ENCODE data around the gene TRIM77. TPM values are rescaled to one million over a fixed set of nuclear protein-coding genes. Genes with fewer than 3 reads are reported as not detected.
"Not testable (repeated sequence)": the region's sequence is repeated elsewhere in the genome, so short reads cannot be mapped to it uniquely, and the experiment has no call there.

The TRIM77 gene
- not detected in 2 replicates for total RNA-seq

- intact Hi-C loops (cut with micrococcal nuclease); H3K27me3 Mint-ChIP-seq; H3K4me1 Mint-ChIP-seq; H3K4me3 Mint-ChIP-seq; H3K36me3 Mint-ChIP-seq (ENCODE audit: low read depth); H3K27ac Mint-ChIP-seq; DNase-seq; H3K9me3 Mint-ChIP-seq: not testable (repeated sequence)
Observed at GRCh38 chr11:89709999-89710398, at the start of gene TRIM77. Gene TRIM77, plus strand, starts transcription at chr11:89710299. Its CDS starts 0 bp downstream, at chr11:89710299.

GRCh38 chr11:89667001-89667400 is 43.1 kb upstream of the TRIM77 start:
- DNase-seq, result no peak
- H3K27me3 Mint-ChIP-seq, result no peaks in the 10 kb centered on the region
- no peak overlapping the region for H3K27ac Mint-ChIP-seq
- H3K36me3 Mint-ChIP-seq (ENCODE audit: low read depth), result no peaks in the 10 kb centered on the region
- intact Hi-C loops (cut with micrococcal nuclease), result no loop called here
- H3K4me1 Mint-ChIP-seq, result no peaks in the 10 kb centered on the region
- H3K9me3 Mint-ChIP-seq, result no peaks in the 10 kb centered on the region
- H3K4me3 Mint-ChIP-seq, result no peak overlapping the region

GRCh38 chr11:89668158-89668557 is 41.9 kb upstream of the TRIM77 start:
- H3K36me3 Mint-ChIP-seq (ENCODE audit: low read depth); H3K9me3 Mint-ChIP-seq; H3K27ac Mint-ChIP-seq; H3K4me3 Mint-ChIP-seq; H3K27me3 Mint-ChIP-seq; H3K4me1 Mint-ChIP-seq; DNase-seq; intact Hi-C loops (cut with micrococcal nuclease): not testable (repeated sequence)

- H3K4me3 Mint-ChIP-seq; H3K27me3 Mint-ChIP-seq; H3K27ac Mint-ChIP-seq; intact Hi-C loops (cut with micrococcal nuclease); H3K4me1 Mint-ChIP-seq; H3K36me3 Mint-ChIP-seq (ENCODE audit: low read depth); DNase-seq; H3K9me3 Mint-ChIP-seq: not testable (repeated sequence)
Observed at GRCh38 chr11:89669586-89669985, 40.5 kb upstream of the TRIM77 start.

- H3K27ac Mint-ChIP-seq; H3K4me1 Mint-ChIP-seq; DNase-seq; H3K9me3 Mint-ChIP-seq; H3K4me3 Mint-ChIP-seq; intact Hi-C loops (cut with micrococcal nuclease); H3K36me3 Mint-ChIP-seq (ENCODE audit: low read depth); H3K27me3 Mint-ChIP-seq: not testable (repeated sequence)
Observed at GRCh38 chr11:89669993-89670669, 40.0 kb upstream of the TRIM77 start.

GRCh38 chr11:89672547-89672946 is 37.6 kb upstream of the TRIM77 start:
- DNase-seq; H3K9me3 Mint-ChIP-seq; H3K4me3 Mint-ChIP-seq; H3K4me1 Mint-ChIP-seq; H3K27me3 Mint-ChIP-seq; H3K27ac Mint-ChIP-seq; H3K36me3 Mint-ChIP-seq (ENCODE audit: low read depth); intact Hi-C loops (cut with micrococcal nuclease): not testable (repeated sequence)

GRCh38 chr11:89673380-89673779 is 36.7 kb upstream of the TRIM77 start:
- H3K27me3 Mint-ChIP-seq; intact Hi-C loops (cut with micrococcal nuclease); DNase-seq; H3K4me1 Mint-ChIP-seq; H3K4me3 Mint-ChIP-seq; H3K27ac Mint-ChIP-seq; H3K36me3 Mint-ChIP-seq (ENCODE audit: low read depth); H3K9me3 Mint-ChIP-seq: not testable (repeated sequence)

- H3K36me3 Mint-ChIP-seq (ENCODE audit: low read depth); H3K27ac Mint-ChIP-seq; intact Hi-C loops (cut with micrococcal nuclease); DNase-seq; H3K4me3 Mint-ChIP-seq; H3K4me1 Mint-ChIP-seq; H3K9me3 Mint-ChIP-seq; H3K27me3 Mint-ChIP-seq: not testable (repeated sequence)
Observed at GRCh38 chr11:89675383-89675782, 34.7 kb upstream of the TRIM77 start.

GRCh38 chr11:89675948-89676347 is 34.2 kb upstream of the TRIM77 start:
- H3K4me3 Mint-ChIP-seq; intact Hi-C loops (cut with micrococcal nuclease); H3K27ac Mint-ChIP-seq; H3K9me3 Mint-ChIP-seq; DNase-seq; H3K36me3 Mint-ChIP-seq (ENCODE audit: low read depth); H3K4me1 Mint-ChIP-seq; H3K27me3 Mint-ChIP-seq: not testable (repeated sequence)

- H3K4me1 Mint-ChIP-seq; intact Hi-C loops (cut with micrococcal nuclease); DNase-seq; H3K27ac Mint-ChIP-seq; H3K9me3 Mint-ChIP-seq; H3K36me3 Mint-ChIP-seq (ENCODE audit: low read depth); H3K27me3 Mint-ChIP-seq; H3K4me3 Mint-ChIP-seq: not testable (repeated sequence)
Observed at GRCh38 chr11:89707080-89707479, 3.0 kb upstream of the TRIM77 start.

GRCh38 chr11:89724866-89725498 is 14.9 kb downstream of the TRIM77 start:
- H3K4me1 Mint-ChIP-seq; H3K9me3 Mint-ChIP-seq; H3K27ac Mint-ChIP-seq; DNase-seq; H3K27me3 Mint-ChIP-seq; H3K36me3 Mint-ChIP-seq (ENCODE audit: low read depth); H3K4me3 Mint-ChIP-seq; intact Hi-C loops (cut with micrococcal nuclease): not testable (repeated sequence)

GRCh38 chr11:89730215-89730614 is 20.1 kb downstream of the TRIM77 start:
- H3K9me3 Mint-ChIP-seq; intact Hi-C loops (cut with micrococcal nuclease); H3K36me3 Mint-ChIP-seq (ENCODE audit: low read depth); H3K27ac Mint-ChIP-seq; H3K27me3 Mint-ChIP-seq; H3K4me1 Mint-ChIP-seq; DNase-seq; H3K4me3 Mint-ChIP-seq: not testable (repeated sequence)

GRCh38 chr11:89736566-89736965 is 26.5 kb downstream of the TRIM77 start:
- Mint-ChIP-seq H3K9me3 (no peaks in the 10 kb centered on the region), H3K27ac (no peak overlapping the region), H3K36me3 (ENCODE audit: low read depth) (no peaks in the 10 kb centered on the region), H3K4me1 (no peaks in the 10 kb centered on the region), H3K27me3 (no peaks in the 10 kb centered on the region), H3K4me3 (no peak overlapping the region)
- intact Hi-C loops (cut with micrococcal nuclease), result no loop called here
- DNase-seq, result no peak

- H3K4me1 Mint-ChIP-seq, result no peaks in the 10 kb centered on the region
- DNase-seq, result no peak
- intact Hi-C loops (cut with micrococcal nuclease), result no loop called here
- no peak overlapping the region for H3K4me3 Mint-ChIP-seq
- no peaks in the 10 kb centered on the region for H3K36me3 Mint-ChIP-seq (ENCODE audit: low read depth)
- H3K27me3 Mint-ChIP-seq, result no peaks in the 10 kb centered on the region
- H3K27ac Mint-ChIP-seq, result no peak overlapping the region
- H3K9me3 Mint-ChIP-seq, result no peaks in the 10 kb centered on the region
Observed at GRCh38 chr11:89737116-89737515, 27.0 kb downstream of the TRIM77 start.

- H3K27me3 Mint-ChIP-seq; H3K36me3 Mint-ChIP-seq (ENCODE audit: low read depth); DNase-seq; intact Hi-C loops (cut with micrococcal nuclease); H3K9me3 Mint-ChIP-seq; H3K27ac Mint-ChIP-seq; H3K4me3 Mint-ChIP-seq; H3K4me1 Mint-ChIP-seq: not testable (repeated sequence)
Observed at GRCh38 chr11:89741406-89741805, 31.3 kb downstream of the TRIM77 start.

All from activated CD4-positive, alpha-beta T cell treated with anti-CD3 and anti-CD28 coated beads, Interleukin-2, amount 10 ng/mL, durations not matched to agents 24 days and 14 days (primary cell).